A673 (cell line): ENCODE data around the gene HPX. TPM values are rescaled to one million over a fixed set of nuclear protein-coding genes. Genes with fewer than 3 reads are reported as not detected.
A peak's percentile ranks its signal among the peaks of the same experiment; 100 is the strongest.

Source experiments
- BruUV-seq: library from RNA; stranded (reverse); fragments of 400-500 nt; replicated peaks from 2 replicates; lab custom pipeline; 2021; lab: Mats Ljungman, UMichigan
- CTCF ChIA-PET: fragments of 300-600 bp; sonication (Branson Sonifier 250); formaldehyde crosslinking; loops from one replicate; lab custom pipeline; 2022; ENCODE audit warnings: antibody characterized with exemption; lab: Charles Lee
- POLR2A ChIA-PET: fragments of 300-600 bp; sonication (Branson Sonifier 250); formaldehyde crosslinking; loops from one replicate; lab custom pipeline; 2022; ENCODE audit warnings: antibody characterized with exemption; ENCODE audit not compliant: low non-redundant PET; lab: Charles Lee
- DNase-seq: peaks from one replicate; pipeline ENCODE4 v3.0.0-alpha.2; 2015; ENCODE audit warnings: low spot score
- H3K27ac ChIP-seq: fragments of 200-600 bp; sonication (generic); 2 replicates; pipeline ENCODE4 v1.5.1; 2016; ENCODE audit warnings: mixed run types, low read depth, mild to moderate bottlenecking, mixed read lengths, antibody characterized with exemption, low read length; ENCODE audit not compliant: poor library complexity, severe bottlenecking
- H3K27me3 ChIP-seq: fragments of 200-600 bp; sonication (generic); replicated peaks from 2 replicates; pipeline ENCODE4 v1.6.1; 2017; ENCODE audit warnings: mixed run types, low read depth, mild to moderate bottlenecking, mixed read lengths, antibody characterized with exemption, low read length; ENCODE audit not compliant: insufficient read depth, poor library complexity
- H3K36me3 ChIP-seq: fragments of 200-600 bp; sonication (generic); 2 replicates; pipeline ENCODE4 v1.6.1; 2016; ENCODE audit warnings: mixed run types, mild to moderate bottlenecking, mixed read lengths, antibody characterized with exemption, low read length; ENCODE audit not compliant: insufficient read depth, poor library complexity, severe bottlenecking
- H3K4me1 ChIP-seq: fragments of 200-600 bp; sonication (generic); 2 replicates; pipeline ENCODE4 v1.6.1; 2017; ENCODE audit warnings: mixed run types, mild to moderate bottlenecking, mixed read lengths, antibody characterized with exemption, low read length; ENCODE audit not compliant: insufficient read depth, poor library complexity, severe bottlenecking
- H3K4me3 ChIP-seq: fragments of 200-600 bp; sonication (generic); 2 replicates; pipeline ENCODE4 v1.5.1; 2016; ENCODE audit warnings: low read depth, mixed run types, mild to moderate bottlenecking, mixed read lengths, low read length; ENCODE audit not compliant: poor library complexity, severe bottlenecking
- H3K9me3 ChIP-seq: fragments of 200-600 bp; sonication (generic); 2 replicates; pipeline ENCODE4 v1.6.1; 2016; ENCODE audit warnings: mixed run types, low read depth, mild to moderate bottlenecking, mixed read lengths, antibody characterized with exemption, low read length; ENCODE audit not compliant: poor library complexity, severe bottlenecking
- CTCF ChIP-seq: fragments of 300-800, 200-600 bp; sonication (generic); conservative IDR thresholded peaks from 2 replicates; pipeline ENCODE4 v1.5.1; 2017; ENCODE audit warnings: low read depth, mild to moderate bottlenecking, antibody characterized with exemption, low read length, moderate library complexity, mixed read lengths
- EZH2 ChIP-seq: fragments of 200-600 bp; sonication (generic); IDR thresholded peaks from 2 replicates; pipeline ENCODE4 v1.6.1; 2017; ENCODE audit warnings: borderline replicate concordance, low read depth, mild to moderate bottlenecking, mixed read lengths, antibody characterized with exemption, low read length; ENCODE audit not compliant: poor library complexity, severe bottlenecking
- intact Hi-C: fragments of 100-400 bp; cut with micrococcal nuclease; formaldehyde crosslinking; loops from one replicate; pipeline ENCODE4 v1.10.0; 2022; ENCODE audit not compliant: unreplicated experiment
- total RNA-seq: library from RNA; stranded (reverse); gene quantifications from 2 replicates; pipeline ENCODE4 v1.2.3, GENCODE V29; 2021

Gene HPX
- total RNA-seq, 1 experiment from 2014 or later: 4.5 TPM

GRCh38 chr11:6469599-6469998 is 28.8 kb upstream of the HPX start:
- TF ChIP-seq CTCF: no peak
- no peak for TF ChIP-seq EZH2
- Histone ChIP-seq H3K27ac (peak overlapping the region; percentile 62), H3K27me3 (no peaks in the 10 kb centered on the region), H3K9me3 (no peaks in the 10 kb centered on the region), H3K4me1 (peaks cover 30% of the 10 kb centered on the region), H3K4me3 (no peak overlapping the region), H3K36me3 (peaks cover 15% of the 10 kb centered on the region)
- no peak for DNase-seq
- ChIA-PET CTCF (interaction anchor here (0.5 to 1.1 kb wide), 4 partner anchors 26 to 203 kb away, joined by 3 to 7 read pairs (median 4); no protein-coding TSS in a partner anchor), POLR2A (no interaction called here)
- BruUV-seq: no TSS peak
- intact Hi-C loops: loop anchor here (5.0 to 10.0 kb wide), 2 partner anchors 148 to 235 kb away; partner anchors contain the start of genes CNGA4, FHIP1B and TPP1

DNA sequence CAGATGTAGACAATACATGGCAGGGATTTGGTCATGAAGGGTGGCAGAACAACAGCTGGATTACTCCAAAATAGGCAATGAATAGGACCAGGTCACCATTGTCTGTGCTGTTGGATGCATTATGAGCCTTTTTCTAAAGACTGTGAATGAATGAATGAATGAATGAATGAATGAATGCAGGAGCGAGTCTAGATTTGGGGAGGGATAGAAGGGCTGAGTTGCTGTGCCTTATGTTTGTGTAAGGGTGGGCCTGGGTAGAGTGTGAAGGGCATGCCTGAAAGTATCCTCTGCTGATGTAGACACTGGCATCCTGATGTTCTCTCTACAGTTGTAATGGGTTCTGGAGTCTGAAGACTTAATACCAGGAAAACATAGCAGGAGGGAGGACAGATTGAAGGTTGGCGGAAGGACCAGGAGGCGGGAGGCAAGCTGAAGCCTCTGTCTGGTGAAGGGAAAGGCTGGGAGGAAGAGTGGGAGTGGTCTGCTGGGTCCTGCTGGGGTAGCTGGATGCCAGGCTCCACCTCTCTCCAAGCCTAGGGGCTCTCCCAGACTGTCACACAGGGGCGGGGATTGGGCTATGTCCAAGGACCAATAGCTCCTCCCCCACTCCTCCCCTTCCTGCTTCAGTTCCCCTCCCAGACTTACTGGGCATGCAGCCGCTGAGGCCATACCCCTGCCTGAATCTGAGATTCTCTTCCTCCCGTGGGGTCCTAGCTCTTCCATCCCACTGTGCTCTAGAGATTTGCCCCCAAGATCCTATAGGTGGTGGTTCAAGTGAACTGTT is 28.1 kb upstream of the HPX start:
- BruUV-seq: no TSS peak
- intact Hi-C loops: loop anchor here (5.0 to 10.0 kb wide), 2 partner anchors 148 to 234 kb away; partner anchors contain the start of genes CNGA4, FHIP1B and TPP1
- H3K27me3 ChIP-seq: no peaks in the 10 kb centered on the region
- H3K4me3 ChIP-seq: no peak overlapping the region
- peak overlapping the region; percentile 62 for H3K27ac ChIP-seq
- ChIA-PET CTCF (interaction anchor here (0.5 to 1.1 kb wide), 4 partner anchors 25 to 204 kb away, joined by 3 to 7 read pairs (median 4); no protein-coding TSS in a partner anchor), POLR2A (no interaction called here)
- DNase-seq: peak; percentile 97
- TF ChIP-seq CTCF: no peak
- no peak for TF ChIP-seq EZH2
- H3K9me3 ChIP-seq: no peaks in the 10 kb centered on the region
- H3K4me1 ChIP-seq: peaks cover 30% of the 10 kb centered on the region
- H3K36me3 ChIP-seq: peaks cover 21% of the 10 kb centered on the region

- intact Hi-C loops: no loop called here
- ChIA-PET CTCF (no interaction called here), POLR2A (no interaction called here)
- no TSS peak for BruUV-seq
- Histone ChIP-seq H3K4me1 (no peaks in the 10 kb centered on the region), H3K4me3 (no peak overlapping the region), H3K27ac (no peak overlapping the region), H3K9me3 (no peaks in the 10 kb centered on the region), H3K36me3 (peaks cover 39% of the 10 kb centered on the region), H3K27me3 (no peaks in the 10 kb centered on the region)
- TF ChIP-seq CTCF (no peak), EZH2 (no peak)
- no peak for DNase-seq
Observed at GRCh38 chr11:6459099-6459450, 18.3 kb upstream of the HPX start.
